ENCODE results near the gene HIVEP2.

HIVEP2 gene

GRCh38 chr6:142737368-142738034 lies 207.5 kb downstream of the HIVEP2 start:
- no peak overlapping the region for H4K12ac ChIP-seq (ENCODE audit: low read depth, low read length)
- no peak overlapping the region for H2BK120ac ChIP-seq (ENCODE audit: insufficient read depth, low read length, poor library complexity)
- H3K9ac ChIP-seq (ENCODE audit: low read length): no peak overlapping the region
- H2BK5ac ChIP-seq (ENCODE audit: low read depth, low read length, poor library complexity): no peak overlapping the region
- no peak overlapping the region for H3K4me2 ChIP-seq (ENCODE audit: low read length)
- no peak overlapping the region for H4K8ac ChIP-seq (ENCODE audit: low read depth, low read length)
- no peak overlapping the region for H2BK12ac ChIP-seq (ENCODE audit: low read length)
- no peak overlapping the region for H3K14ac ChIP-seq (ENCODE audit: low read length)
- H3K4ac ChIP-seq (ENCODE audit: low read depth, low read length): no peak overlapping the region
- H3K9me3 ChIP-seq (ENCODE audit: insufficient read depth, low read depth, low read length): no peaks in the 10 kb centered on the region
- H2AK5ac ChIP-seq (ENCODE audit: low read length): no peak overlapping the region
- H2AFZ ChIP-seq (ENCODE audit: insufficient read depth, low read length, poor library complexity): no peak overlapping the region
- no peak overlapping the region for H3K23ac ChIP-seq (ENCODE audit: low read length)
- no peaks in the 10 kb centered on the region for H3K79me2 ChIP-seq (ENCODE audit: control insufficient read depth, insufficient read depth, low read length, poor library complexity)
- peak in 1 of 2 donors; percentile 49 for DNase-seq
- no peak overlapping the region for H3K27ac ChIP-seq (ENCODE audit: low read depth, low read length)
- no peaks in the 10 kb centered on the region for H3K4me1 ChIP-seq (ENCODE audit: control insufficient read depth in 1 of 2, insufficient read depth in 2 of 2, low read length in 2 of 2)
- H3K36me3 ChIP-seq (ENCODE audit: control insufficient read depth in 1 of 2, insufficient read depth in 2 of 2, low read length in 2 of 2): no peaks in the 10 kb centered on the region
- H3K27me3 ChIP-seq (ENCODE audit: insufficient read depth, low read length): no peaks in the 10 kb centered on the region
- WGBS (ENCODE audit: extremely low coverage, insufficient coverage, insufficient read length): no CpG with 5 or more reads among the region's 3 CpGs
- H3K4me3 ChIP-seq (ENCODE audit: low read depth, low read length): no peak overlapping the region
- H4K91ac ChIP-seq (ENCODE audit: low read depth, low read length): no peak overlapping the region
- H3K79me1 ChIP-seq (ENCODE audit: low read length): no peaks in the 10 kb centered on the region
- H3K18ac ChIP-seq (ENCODE audit: low read length): no peak overlapping the region

DNA sequence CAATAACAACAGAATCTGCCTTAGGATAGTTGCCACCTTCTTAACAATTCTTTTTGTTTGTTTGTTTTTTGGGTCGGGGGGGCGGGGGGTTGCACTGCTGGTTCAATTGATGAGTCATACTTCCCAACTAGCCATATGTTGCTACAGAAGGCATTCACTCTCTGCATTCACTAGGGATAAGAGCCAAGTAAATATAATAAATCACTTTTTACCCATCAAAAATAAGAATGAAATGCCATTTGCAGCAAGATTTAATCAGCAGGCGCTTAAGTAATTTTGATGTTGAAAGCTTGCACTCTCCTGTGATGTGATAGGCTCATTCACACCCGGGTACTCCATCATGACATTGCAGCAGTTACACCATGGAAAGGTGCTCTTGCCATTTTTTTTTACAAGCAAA lies 209.8 kb downstream of the HIVEP2 start:
- no peak overlapping the region for H3K4me3 ChIP-seq (ENCODE audit: low read depth, low read length)
- no peak overlapping the region for H2AK5ac ChIP-seq (ENCODE audit: low read length)
- no peak overlapping the region for H4K91ac ChIP-seq (ENCODE audit: low read depth, low read length)
- no peak overlapping the region for H2BK120ac ChIP-seq (ENCODE audit: insufficient read depth, low read length, poor library complexity)
- no peak overlapping the region for H4K12ac ChIP-seq (ENCODE audit: low read depth, low read length)
- H3K18ac ChIP-seq (ENCODE audit: low read length): no peak overlapping the region
- no peak overlapping the region for H3K9ac ChIP-seq (ENCODE audit: low read length)
- H4K8ac ChIP-seq (ENCODE audit: low read depth, low read length): no peak overlapping the region
- H3K9me3 ChIP-seq (ENCODE audit: insufficient read depth, low read depth, low read length): no peaks in the 10 kb centered on the region
- no peak overlapping the region for H2AFZ ChIP-seq (ENCODE audit: insufficient read depth, low read length, poor library complexity)
- H3K79me2 ChIP-seq (ENCODE audit: control insufficient read depth, insufficient read depth, low read length, poor library complexity): no peaks in the 10 kb centered on the region
- no CpG with 5 or more reads among the region's 4 CpGs for WGBS (ENCODE audit: extremely low coverage, insufficient coverage, insufficient read length)
- H3K36me3 ChIP-seq (ENCODE audit: control insufficient read depth in 1 of 2, insufficient read depth in 2 of 2, low read length in 2 of 2): no peaks in the 10 kb centered on the region
- no peak overlapping the region for H2BK5ac ChIP-seq (ENCODE audit: low read depth, low read length, poor library complexity)
- no peak overlapping the region for H3K23ac ChIP-seq (ENCODE audit: low read length)
- H3K79me1 ChIP-seq (ENCODE audit: low read length): no peaks in the 10 kb centered on the region
- H3K27ac ChIP-seq (ENCODE audit: low read depth, low read length): no peak overlapping the region
- no peak overlapping the region for H3K4me2 ChIP-seq (ENCODE audit: low read length)
- H2BK12ac ChIP-seq (ENCODE audit: low read length): no peak overlapping the region
- no peak overlapping the region for H3K14ac ChIP-seq (ENCODE audit: low read length)
- no peaks in the 10 kb centered on the region for H3K27me3 ChIP-seq (ENCODE audit: insufficient read depth, low read length)
- no peak overlapping the region for H3K4ac ChIP-seq (ENCODE audit: low read depth, low read length)
- DNase-seq: no peak
- no peaks in the 10 kb centered on the region for H3K4me1 ChIP-seq (ENCODE audit: control insufficient read depth in 1 of 2, insufficient read depth in 2 of 2, low read length in 2 of 2)

- H3K27ac ChIP-seq (ENCODE audit: low read depth, low read length): no peak overlapping the region
- no peak overlapping the region for H4K12ac ChIP-seq (ENCODE audit: low read depth, low read length)
- no peak overlapping the region for H4K8ac ChIP-seq (ENCODE audit: low read depth, low read length)
- no peaks in the 10 kb centered on the region for H3K36me3 ChIP-seq (ENCODE audit: control insufficient read depth in 1 of 2, insufficient read depth in 2 of 2, low read length in 2 of 2)
- H3K14ac ChIP-seq (ENCODE audit: low read length): no peak overlapping the region
- H3K4ac ChIP-seq (ENCODE audit: low read depth, low read length): no peak overlapping the region
- H3K18ac ChIP-seq (ENCODE audit: low read length): no peak overlapping the region
- H4K91ac ChIP-seq (ENCODE audit: low read depth, low read length): no peak overlapping the region
- H3K4me3 ChIP-seq (ENCODE audit: low read depth, low read length): no peak overlapping the region
- no peaks in the 10 kb centered on the region for H3K4me1 ChIP-seq (ENCODE audit: control insufficient read depth in 1 of 2, insufficient read depth in 2 of 2, low read length in 2 of 2)
- H3K4me2 ChIP-seq (ENCODE audit: low read length): no peak overlapping the region
- no peak for DNase-seq
- H3K9ac ChIP-seq (ENCODE audit: low read length): no peak overlapping the region
- H2AFZ ChIP-seq (ENCODE audit: insufficient read depth, low read length, poor library complexity): no peak overlapping the region
- no peaks in the 10 kb centered on the region for H3K79me1 ChIP-seq (ENCODE audit: low read length)
- H2AK5ac ChIP-seq (ENCODE audit: low read length): no peak overlapping the region
- H3K79me2 ChIP-seq (ENCODE audit: control insufficient read depth, insufficient read depth, low read length, poor library complexity): no peaks in the 10 kb centered on the region
- no peaks in the 10 kb centered on the region for H3K27me3 ChIP-seq (ENCODE audit: insufficient read depth, low read length)
- no peaks in the 10 kb centered on the region for H3K9me3 ChIP-seq (ENCODE audit: insufficient read depth, low read depth, low read length)
- no peak overlapping the region for H3K23ac ChIP-seq (ENCODE audit: low read length)
- H2BK5ac ChIP-seq (ENCODE audit: low read depth, low read length, poor library complexity): no peak overlapping the region
- H2BK120ac ChIP-seq (ENCODE audit: insufficient read depth, low read length, poor library complexity): no peak overlapping the region
- H2BK12ac ChIP-seq (ENCODE audit: low read length): no peak overlapping the region
These were observed 212.2 kb downstream of the HIVEP2 start for GRCh38 chr6:142732790-142733189.

DNA sequence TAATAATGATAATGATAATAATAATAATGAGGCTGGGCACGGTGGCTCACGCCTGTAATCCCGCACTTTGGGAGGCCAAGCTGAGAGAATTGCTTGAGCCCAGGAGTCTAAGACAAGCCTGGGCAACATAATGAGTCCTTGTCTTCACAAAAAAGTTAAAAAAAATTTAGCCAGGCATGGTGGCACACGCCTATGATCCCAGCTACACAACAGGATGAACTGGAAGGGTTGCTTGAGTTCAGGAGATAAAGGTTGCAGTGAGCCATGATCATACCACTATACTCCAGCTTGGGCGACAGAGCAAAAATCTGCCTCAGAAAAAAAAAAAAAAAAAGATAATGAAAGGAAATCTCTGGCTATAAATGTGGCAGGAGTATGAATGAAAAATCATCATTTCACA lies 213.4 kb downstream of the HIVEP2 start:
- Histone ChIP-seq H4K8ac (ENCODE audit: low read depth, low read length) (no peak overlapping the region), H3K18ac (ENCODE audit: low read length) (no peak overlapping the region), H3K4ac (ENCODE audit: low read depth, low read length) (no peak overlapping the region), H3K79me1 (ENCODE audit: low read length) (no peaks in the 10 kb centered on the region), H3K36me3 (ENCODE audit: control insufficient read depth in 1 of 2, insufficient read depth in 2 of 2, low read length in 2 of 2) (no peaks in the 10 kb centered on the region), H2AK5ac (ENCODE audit: low read length) (no peak overlapping the region), H2BK5ac (ENCODE audit: low read depth, low read length, poor library complexity) (no peak overlapping the region), H4K12ac (ENCODE audit: low read depth, low read length) (no peak overlapping the region), H2BK12ac (ENCODE audit: low read length) (no peak overlapping the region), H3K9ac (ENCODE audit: low read length) (no peak overlapping the region), H3K27me3 (ENCODE audit: insufficient read depth, low read length) (no peaks in the 10 kb centered on the region), H3K23ac (ENCODE audit: low read length) (no peak overlapping the region), H2AFZ (ENCODE audit: insufficient read depth, low read length, poor library complexity) (no peak overlapping the region), H4K91ac (ENCODE audit: low read depth, low read length) (no peak overlapping the region), H3K27ac (ENCODE audit: low read depth, low read length) (no peak overlapping the region), H2BK120ac (ENCODE audit: insufficient read depth, low read length, poor library complexity) (no peak overlapping the region), H3K4me1 (ENCODE audit: control insufficient read depth in 1 of 2, insufficient read depth in 2 of 2, low read length in 2 of 2) (peaks cover 5% of the 10 kb centered on the region in 2 experiments), H3K79me2 (ENCODE audit: control insufficient read depth, insufficient read depth, low read length, poor library complexity) (no peaks in the 10 kb centered on the region), H3K9me3 (ENCODE audit: insufficient read depth, low read depth, low read length) (no peaks in the 10 kb centered on the region), H3K14ac (ENCODE audit: low read length) (no peak overlapping the region), H3K4me3 (ENCODE audit: low read depth, low read length) (no peak overlapping the region), H3K4me2 (ENCODE audit: low read length) (no peak overlapping the region)
- no CpG with 5 or more reads among the region's 5 CpGs for WGBS (ENCODE audit: extremely low coverage, insufficient coverage, insufficient read length)
- DNase-seq: peak; percentile 36 to 78

Measured in trophoblast cell (in vitro differentiated cells and primary cell).